Fibroblast of lung (primary cell): ENCODE measurements around the gene WSB1. TPM values are rescaled to one million over a fixed set of nuclear protein-coding genes. Genes with fewer than 3 reads are reported as not detected.

ENCODE experiments used
- DNase-seq, 2 donors: peaks; one replicate each; pipeline versions ENCODE4 v3.0.0 to v3.0.0-alpha.2; 2010; ENCODE audit warnings: low read depth in 2 of 2
- H2AFZ ChIP-seq: 2 replicates; pipeline ENCODE4 v1.5.1; 2012; ENCODE audit warnings: low read length, control low read depth, inconsistent platforms
- H3K27ac ChIP-seq: 2 replicates; pipeline ENCODE4 v1.5.1; 2011; ENCODE audit warnings: low read length, control low read depth; ENCODE audit not compliant: insufficient read depth
- H3K27me3 ChIP-seq: 2 replicates; pipeline ENCODE4 v1.5.1; 2011; ENCODE audit warnings: mild to moderate bottlenecking, low read length; ENCODE audit not compliant: control insufficient read depth, insufficient read depth
- H3K36me3 ChIP-seq: 2 replicates; pipeline ENCODE4 v1.5.1; 2011; ENCODE audit warnings: low read length; ENCODE audit not compliant: control insufficient read depth, insufficient read depth
- H3K4me1 ChIP-seq: 2 replicates; pipeline ENCODE4 v1.5.1; 2011; ENCODE audit warnings: low read length; ENCODE audit not compliant: control insufficient read depth, insufficient read depth; ENCODE audit errors: extremely low read depth
- H3K4me2 ChIP-seq: 2 replicates; pipeline ENCODE4 v1.5.1; 2011; ENCODE audit warnings: low read length, control low read depth; ENCODE audit not compliant: insufficient read depth; ENCODE audit errors: extremely low read depth
- H3K4me3 ChIP-seq, 4 experiments: fragments of 200-600 bp in 1 of 4; sonication (generic) in 1 of 4; replicated peaks in 1 of 4; 2 replicates each; pipeline ENCODE4 v1.5.1; 2011 to 2016; ENCODE audit warnings: low read length in 4 of 4, low read depth in 3 of 4, mild to moderate bottlenecking in 3 of 4, control low read depth in 2 of 4, inconsistent platforms in 1 of 4, mixed read lengths in 1 of 4; ENCODE audit not compliant: insufficient read depth in 1 of 4; ENCODE audit errors: control extremely low read depth in 1 of 4
- H3K79me2 ChIP-seq: 2 replicates; pipeline ENCODE4 v1.5.1; 2012; ENCODE audit warnings: mild to moderate bottlenecking, low read length, inconsistent platforms; ENCODE audit not compliant: control insufficient read depth, insufficient read depth
- H3K9ac ChIP-seq: 2 replicates; pipeline ENCODE4 v1.5.1; 2011; ENCODE audit warnings: mild to moderate bottlenecking, low read length, control low read depth; ENCODE audit not compliant: insufficient read depth
- H3K9me3 ChIP-seq: 2 replicates; pipeline ENCODE4 v1.5.1; 2012; ENCODE audit warnings: low read depth, low read length; ENCODE audit not compliant: control insufficient read depth, insufficient read depth
- H4K20me1 ChIP-seq: 2 replicates; pipeline ENCODE4 v1.5.1; 2011; ENCODE audit warnings: low read length; ENCODE audit not compliant: control insufficient read depth, insufficient read depth; ENCODE audit errors: extremely low read depth
- CTCF ChIP-seq, 2 donors: IDR thresholded peaks in 1 of 2; conservative IDR thresholded peaks in 1 of 2; 1 replicate in 1 of 2; 2 replicates in 1 of 2; pipeline ENCODE4 v1.5.1; 2011 to 2012; ENCODE audit warnings: low read length in 2 of 2, control low read depth in 1 of 2, inconsistent platforms in 1 of 2, low read depth in 1 of 2, mild to moderate bottlenecking in 1 of 2
- EZH2 ChIP-seq: IDR thresholded peaks from 2 replicates; pipeline ENCODE4 v1.5.1; 2012; ENCODE audit warnings: low read length, control low read depth, mild to moderate bottlenecking; ENCODE audit errors: missing control alignments
- polyA plus RNA-seq, 2 donors: library from polyadenylated mRNA; depleted of rRNA in 1 of 2; stranded (reverse) in 1 of 2; unstranded in 1 of 2; fragments of >200 nt; gene quantifications; 2 replicates each; pipeline ENCODE4 v1.2.1, GENCODE V29; 2011 to 2012; ENCODE audit warnings: missing spikeins in 1 of 2
- total RNA-seq: library from RNA; depleted of rRNA; stranded (reverse); fragments of >200 nt; gene quantifications from 2 replicates; pipeline ENCODE4 v1.2.1, GENCODE V29; 2014

The WSB1 gene
- total and polyA plus RNA-seq, 2 donors (not counting 1 experiment from before 2014, with no cell fraction given): 96.3 to 139 TPM

DNA sequence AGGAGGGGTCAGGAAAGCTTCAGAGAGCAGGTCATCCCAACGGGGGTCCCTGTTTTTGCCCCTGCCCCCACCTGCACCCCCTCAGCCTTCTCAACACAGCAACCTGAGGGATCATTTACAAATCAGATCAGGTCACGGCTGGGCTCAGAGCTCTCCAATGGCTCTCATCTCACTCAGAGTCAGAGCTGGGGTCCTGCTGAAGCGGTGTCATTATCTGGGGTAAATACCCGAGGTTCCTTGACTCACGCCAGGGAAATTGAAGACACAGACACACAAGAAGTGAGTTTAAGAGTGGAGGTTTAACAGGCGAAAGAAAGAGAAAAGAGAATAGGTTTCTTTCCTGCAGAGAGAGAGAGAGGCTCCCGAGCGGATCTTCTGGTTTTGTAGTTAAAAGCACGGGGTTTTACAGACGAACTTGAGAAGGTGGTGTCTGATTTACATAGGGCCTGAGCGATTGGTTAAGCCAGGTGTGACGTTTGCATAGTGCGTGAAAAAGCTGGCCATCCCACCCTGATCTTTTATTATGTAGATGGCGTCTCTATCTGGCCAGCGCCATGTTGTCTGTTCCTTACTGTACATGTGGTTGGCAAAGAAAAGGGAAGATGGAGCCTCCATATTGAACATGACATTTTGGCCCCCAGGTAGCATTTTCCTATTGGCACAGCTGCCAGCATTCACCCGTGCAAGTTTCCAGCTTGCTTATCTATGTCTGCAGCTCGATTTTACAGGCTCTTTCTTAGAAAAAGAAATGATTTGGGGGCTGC, 51.4 kb downstream of the WSB1 start:
- Histone ChIP-seq H3K9ac (no peak overlapping the region), H3K4me2 (no peak overlapping the region), H3K36me3 (no peaks in the 10 kb centered on the region), H4K20me1 (no peaks in the 10 kb centered on the region), H3K79me2 (no peaks in the 10 kb centered on the region), H3K27ac (no peak overlapping the region), H2AFZ (no peak overlapping the region), H3K4me3 (no peak overlapping the region), H3K9me3 (no peaks in the 10 kb centered on the region), H3K4me1 (no peaks in the 10 kb centered on the region), H3K27me3 (no peaks in the 10 kb centered on the region)
- peak; percentile 56 to 85 for DNase-seq
- TF ChIP-seq CTCF (conservative IDR thresholded peaks at IDR 0.05 in 1 of 2, IDR thresholded peaks at IDR 0.05 in 1 of 2; ENCODE audit: low read depth in 1 of 2, low read length in 2 of 2) (no peak), EZH2 (no peak)

- H4K20me1 ChIP-seq: no peaks in the 10 kb centered on the region
- no peak overlapping the region for H3K9ac ChIP-seq
- no peaks in the 10 kb centered on the region for H3K79me2 ChIP-seq
- H3K27ac ChIP-seq: no peak overlapping the region
- no peaks in the 10 kb centered on the region for H3K9me3 ChIP-seq
- no peaks in the 10 kb centered on the region for H3K36me3 ChIP-seq
- no peak overlapping the region for H3K4me3 ChIP-seq
- no peaks in the 10 kb centered on the region for H3K27me3 ChIP-seq
- H2AFZ ChIP-seq: no peak overlapping the region
- no peaks in the 10 kb centered on the region for H3K4me1 ChIP-seq
- no peak for DNase-seq
- TF ChIP-seq CTCF (conservative IDR thresholded peaks at IDR 0.05 in 1 of 2, IDR thresholded peaks at IDR 0.05 in 1 of 2; ENCODE audit: low read depth in 1 of 2, low read length in 2 of 2): no peak
- no peak for TF ChIP-seq EZH2
- H3K4me2 ChIP-seq: no peak overlapping the region
Measured at GRCh38 chr17:27346228-27346899, 52.5 kb downstream of the WSB1 start.

DNA sequence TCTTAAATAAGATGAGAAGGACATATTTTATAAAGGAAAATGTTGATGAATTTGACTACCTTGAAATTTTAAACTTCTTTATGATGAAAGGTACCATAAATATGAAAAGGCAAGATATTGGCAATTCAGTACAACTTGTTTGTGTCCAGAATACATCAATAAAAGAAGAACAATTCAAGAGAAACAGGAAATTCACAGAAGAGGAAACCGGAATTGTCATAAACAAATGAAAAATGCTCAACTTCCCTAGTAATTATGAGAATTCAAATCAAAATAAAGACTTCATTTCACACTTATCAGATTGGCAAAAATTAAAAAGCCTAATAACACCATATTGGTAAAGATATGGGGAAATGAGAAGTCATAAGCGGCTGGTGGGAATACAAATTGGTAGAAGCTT, 54.3 kb downstream of the WSB1 start:
- no peaks in the 10 kb centered on the region for H3K9me3 ChIP-seq
- H3K4me1 ChIP-seq: peaks cover 4% of the 10 kb centered on the region
- H3K27me3 ChIP-seq: no peaks in the 10 kb centered on the region
- H4K20me1 ChIP-seq: no peaks in the 10 kb centered on the region
- TF ChIP-seq EZH2 (no peak), CTCF (conservative IDR thresholded peaks at IDR 0.05 in 1 of 2, IDR thresholded peaks at IDR 0.05 in 1 of 2; ENCODE audit: low read depth in 1 of 2, low read length in 2 of 2) (no peak)
- H3K79me2 ChIP-seq: peaks cover 3% of the 10 kb centered on the region
- no peak overlapping the region for H3K4me2 ChIP-seq
- H2AFZ ChIP-seq: no peak overlapping the region
- no peak for DNase-seq
- H3K27ac ChIP-seq: no peak overlapping the region
- H3K9ac ChIP-seq: no peak overlapping the region
- H3K4me3 ChIP-seq: no peak overlapping the region
- no peaks in the 10 kb centered on the region for H3K36me3 ChIP-seq
